HG03060 (cell line): ENCODE results near the gene MAP3K2.

Experiments used
- ATAC-seq: cut with Tn5 transposase; IDR thresholded peaks from one replicate; pipeline ENCODE4 v1.9.1; 2021; ENCODE audit warnings: low read depth, moderate number of reproducible peaks; ENCODE audit not compliant: unreplicated experiment

MAP3K2 gene

DNA sequence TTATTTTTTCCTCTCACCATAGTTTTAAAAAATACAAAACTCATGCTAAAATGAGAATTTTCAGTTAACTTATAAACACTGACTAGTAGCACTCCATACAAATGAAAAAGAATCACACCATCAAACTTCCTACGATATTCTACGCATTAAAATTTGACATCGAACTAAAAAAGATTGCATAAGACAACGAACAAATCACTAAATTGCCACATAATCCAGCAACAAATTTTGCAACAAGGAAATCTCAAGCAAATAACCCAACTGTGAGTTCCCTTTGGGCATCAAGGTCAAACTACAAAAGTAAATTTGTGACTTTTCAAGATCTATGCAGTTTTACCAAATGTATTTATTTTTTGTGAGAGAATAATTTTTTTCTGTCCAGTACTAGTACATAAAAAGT is 1.5 kb downstream of the MAP3K2 start:
- no peak for ATAC-seq

- no peak for ATAC-seq
These were observed 3.2 kb downstream of the MAP3K2 start for GRCh38 chr2:127384529-127384928.

DNA sequence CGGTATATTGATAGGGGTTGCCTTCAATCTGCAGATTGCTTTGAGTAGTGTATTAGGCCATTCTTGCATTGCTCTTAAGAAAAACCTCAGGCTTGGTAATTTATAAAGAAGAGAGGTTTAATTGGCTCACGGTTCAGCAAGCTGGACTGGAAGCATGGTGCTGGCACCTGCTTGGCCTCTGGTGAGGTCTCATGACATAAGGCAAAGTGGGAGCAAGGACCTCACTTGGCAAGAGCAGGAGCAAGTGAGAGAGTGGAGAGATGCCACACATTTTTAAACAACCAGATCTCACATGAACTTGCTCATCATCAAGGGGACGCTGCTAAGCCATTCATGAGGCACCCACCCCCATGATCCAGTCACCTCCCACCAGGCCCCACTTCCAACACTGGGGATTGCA is 4.9 kb downstream of the MAP3K2 start:
- ATAC-seq = no peak

- no peak for ATAC-seq
These were observed 6.0 kb downstream of the MAP3K2 start for GRCh38 chr2:127381762-127382161.

DNA sequence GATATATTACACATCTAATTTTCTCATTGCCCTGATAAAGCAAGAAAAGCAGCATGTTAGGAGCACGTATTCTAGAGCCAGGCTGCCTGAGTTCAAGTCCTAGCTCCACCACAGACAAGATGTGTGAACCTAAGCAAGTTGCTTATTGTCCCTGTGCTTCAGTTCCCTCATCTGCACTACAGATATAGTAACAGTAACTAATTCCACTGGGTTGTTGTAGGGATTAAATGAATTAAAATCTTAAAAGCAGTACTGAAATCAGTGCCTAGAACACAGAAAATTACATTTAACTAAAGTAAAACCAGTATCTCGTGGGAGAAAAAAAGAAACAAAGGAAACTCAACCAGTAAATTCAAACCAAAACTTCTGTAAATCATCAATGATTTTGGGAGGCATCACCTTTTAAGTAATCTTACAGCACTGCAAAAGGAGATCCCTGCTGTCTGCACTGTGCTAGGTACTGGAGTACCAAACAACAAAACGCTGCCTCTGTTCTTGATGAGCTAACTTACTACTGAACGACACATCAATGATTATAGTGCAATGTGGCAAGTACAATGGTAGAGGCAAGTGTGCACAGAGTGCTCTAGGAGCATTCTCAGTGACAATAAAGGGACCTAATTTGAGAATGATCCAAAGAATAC is 7.9 kb downstream of the MAP3K2 start:
- no peak for ATAC-seq

DNA sequence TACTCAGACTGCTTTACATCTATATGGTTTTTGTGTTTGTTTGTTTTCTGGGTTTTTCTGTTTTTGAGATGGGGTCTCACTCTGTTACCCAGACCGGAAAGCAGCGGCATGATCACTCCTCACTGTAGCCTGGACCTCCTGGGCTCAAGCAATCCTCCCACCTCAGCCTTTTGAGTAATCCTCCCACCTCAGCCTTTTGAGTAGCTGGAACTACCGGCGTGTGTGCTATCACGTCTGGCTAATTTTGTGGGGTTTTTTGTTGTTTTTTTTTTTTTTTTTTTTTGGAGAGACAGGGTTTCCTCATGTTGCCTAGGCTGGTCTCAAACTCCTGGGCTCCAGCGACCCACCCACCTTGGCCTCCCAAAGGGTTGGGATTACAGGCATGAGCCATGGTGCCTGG is 9.1 kb downstream of the MAP3K2 start:
- no peak for ATAC-seq

DNA sequence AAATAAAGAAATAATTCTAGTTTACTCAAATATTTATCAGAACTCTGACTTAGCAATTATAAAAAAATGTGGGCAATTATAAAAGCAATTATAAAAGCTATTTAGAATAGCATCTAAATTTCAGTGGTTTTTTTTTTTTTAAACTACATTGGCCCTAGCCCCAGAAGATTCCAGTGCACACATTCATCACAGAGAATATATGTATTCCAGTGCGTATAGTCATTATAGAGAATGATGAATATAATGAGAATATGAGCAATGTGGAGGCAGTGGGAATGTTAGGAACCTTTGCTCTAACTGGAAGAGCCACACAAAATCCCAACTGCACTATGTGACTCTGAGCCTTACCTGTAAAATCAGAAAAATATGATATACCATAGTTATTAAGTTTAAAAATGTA is 10.5 kb downstream of the MAP3K2 start:
- ATAC-seq = no peak

GRCh38 chr2:127376257-127376656 is 11.5 kb downstream of the MAP3K2 start:
- ATAC-seq = no peak

DNA sequence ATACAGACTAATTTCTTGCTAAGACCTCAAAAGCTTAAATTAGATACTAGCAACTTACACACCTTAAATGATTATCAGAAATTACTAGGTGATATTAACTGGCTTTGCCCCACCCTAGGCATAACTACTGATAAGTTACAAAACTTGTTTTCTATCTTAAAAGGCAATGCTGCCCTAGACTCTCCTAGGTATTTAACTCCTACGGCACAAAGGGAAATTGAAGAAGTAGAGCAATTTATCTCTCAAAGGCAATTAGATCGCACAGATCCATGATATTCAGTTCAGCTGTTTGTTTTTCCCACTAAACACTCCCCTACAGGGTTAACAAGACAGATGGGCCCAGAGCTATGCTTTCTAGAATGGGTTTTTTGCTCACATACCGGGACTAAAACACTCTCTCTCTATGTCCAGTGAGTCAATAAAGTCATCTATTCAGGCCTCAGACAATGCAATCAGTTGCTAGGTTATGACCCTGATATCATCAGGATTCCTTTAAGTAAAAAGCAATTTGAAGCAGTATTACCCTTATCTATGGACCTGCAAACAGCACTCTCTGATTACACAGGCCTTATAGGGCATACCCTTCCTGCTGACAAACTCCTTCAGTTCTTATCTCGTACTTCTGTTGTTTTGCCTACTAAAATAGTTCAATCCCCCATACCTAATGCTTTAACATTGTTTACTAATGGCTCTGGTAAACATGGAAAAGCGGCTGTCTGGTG is 14.3 kb downstream of the MAP3K2 start:
- ATAC-seq = no peak

DNA sequence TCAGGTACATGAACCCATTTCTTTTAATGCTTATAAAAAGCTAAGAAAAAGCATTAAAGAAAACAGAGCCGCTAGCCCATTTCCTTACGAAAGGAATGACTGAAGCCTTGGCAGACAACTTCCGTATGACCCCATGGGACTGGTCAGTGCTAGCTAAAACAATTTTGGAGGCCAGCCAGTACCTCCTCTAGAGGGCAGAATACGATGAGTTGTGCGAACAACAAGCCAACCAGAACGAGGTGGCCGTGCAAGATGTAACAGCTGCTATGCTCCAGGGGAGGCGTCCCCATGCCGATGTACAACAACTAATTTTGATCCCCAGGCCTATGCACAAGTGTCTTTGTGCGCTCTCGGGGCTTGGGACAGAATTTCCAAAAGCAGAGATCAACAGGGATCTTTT is 16.7 kb downstream of the MAP3K2 start:
- no peak for ATAC-seq

GRCh38 chr2:127370010-127370409 is 17.8 kb downstream of the MAP3K2 start:
- no peak for ATAC-seq

- ATAC-seq = no peak
These were observed 22.5 kb downstream of the MAP3K2 start for GRCh38 chr2:127365211-127365643.

- ATAC-seq = no peak
These were observed 24.8 kb downstream of the MAP3K2 start for GRCh38 chr2:127362971-127363370.

GRCh38 chr2:127361929-127362885 is 25.6 kb downstream of the MAP3K2 start:
- no peak for ATAC-seq

DNA sequence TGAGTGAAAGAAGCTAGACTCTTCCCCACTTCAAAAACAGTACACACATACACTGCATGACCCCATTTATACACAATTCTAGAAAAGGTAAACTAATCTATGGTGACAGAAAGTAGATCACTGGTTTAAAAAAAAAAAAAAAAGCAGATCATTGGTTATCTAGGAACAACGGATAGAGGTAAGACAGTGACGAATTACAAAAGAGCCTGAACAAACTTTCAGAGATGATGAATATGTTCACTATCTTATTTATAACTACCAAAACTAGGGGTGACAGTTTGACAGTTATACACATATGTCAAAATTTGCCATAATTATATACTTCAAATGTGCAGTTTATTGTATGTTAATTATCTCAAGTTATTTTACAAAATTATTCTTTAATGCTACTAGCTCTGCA is 27.5 kb downstream of the MAP3K2 start:
- no peak for ATAC-seq

GRCh38 chr2:127359520-127359919 is 28.3 kb downstream of the MAP3K2 start:
- ATAC-seq = no peak

DNA sequence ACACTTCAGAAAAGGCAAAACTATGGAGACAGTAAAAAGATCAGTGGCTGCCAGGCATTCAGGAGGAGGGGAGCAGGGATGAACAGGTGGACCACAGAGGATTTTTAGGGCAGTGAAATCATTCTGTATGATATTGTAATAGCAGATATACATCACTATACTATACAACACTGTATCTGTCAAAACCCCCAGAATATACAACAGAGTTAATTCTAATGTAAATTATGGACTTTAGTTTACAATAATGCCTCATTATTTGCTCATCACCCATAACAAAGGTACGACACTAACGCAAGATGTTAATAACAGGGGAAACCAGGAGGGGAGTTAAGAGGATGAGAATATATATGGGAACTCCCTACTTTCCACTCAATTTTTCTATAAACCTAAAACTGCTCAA is 28.8 kb downstream of the MAP3K2 start:
- no peak for ATAC-seq

GRCh38 chr2:127358044-127358443 is 29.7 kb downstream of the MAP3K2 start:
- ATAC-seq = no peak

DNA sequence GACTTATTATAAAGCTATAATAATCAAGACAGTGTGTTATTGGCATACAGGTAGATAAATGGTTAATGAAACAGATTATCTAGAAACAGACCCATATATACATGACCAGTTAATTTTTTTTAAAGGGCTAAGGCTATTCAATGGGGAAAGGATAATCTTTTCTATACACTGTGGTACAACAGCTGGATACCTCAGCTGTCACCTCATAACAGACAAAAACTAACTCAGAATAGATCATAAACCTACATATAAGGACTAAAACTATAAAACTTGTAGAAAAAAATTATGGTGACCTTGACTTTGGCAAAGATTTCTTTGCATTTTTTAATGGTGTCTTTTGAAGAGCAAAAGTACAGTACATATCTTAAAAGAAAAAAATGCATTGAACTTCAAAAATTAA is 30.2 kb downstream of the MAP3K2 start:
- ATAC-seq = no peak

DNA sequence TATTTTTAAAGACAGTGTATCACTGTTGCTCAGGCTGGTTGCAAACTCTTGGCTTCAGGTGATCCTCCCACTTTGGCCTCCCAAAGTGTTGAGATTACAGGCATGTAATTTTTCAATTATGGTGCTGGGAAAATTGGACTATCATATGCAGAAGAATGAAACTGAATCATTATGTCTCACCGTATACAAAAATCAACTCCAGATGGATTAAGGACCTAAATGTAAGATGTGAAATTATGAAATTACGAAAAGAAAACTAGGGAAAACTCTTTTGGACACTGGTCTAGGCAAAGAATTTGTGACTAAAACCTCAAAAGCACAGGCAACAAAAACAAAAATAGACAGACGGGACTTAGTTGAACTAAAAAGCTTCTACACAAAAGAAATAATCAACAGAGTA is 31.2 kb downstream of the MAP3K2 start:
- no peak for ATAC-seq

- ATAC-seq = no peak
These were observed 32.3 kb downstream of the MAP3K2 start for GRCh38 chr2:127355407-127356008.
